Measurements from ENCODE around the gene EEFSEC. TPM values are rescaled to one million over a fixed set of nuclear protein-coding genes. Genes with fewer than 3 reads are reported as not detected.

EEFSEC gene
- total RNA-seq, 1 donor from 2014 or later = 0.92 TPM

DNA sequence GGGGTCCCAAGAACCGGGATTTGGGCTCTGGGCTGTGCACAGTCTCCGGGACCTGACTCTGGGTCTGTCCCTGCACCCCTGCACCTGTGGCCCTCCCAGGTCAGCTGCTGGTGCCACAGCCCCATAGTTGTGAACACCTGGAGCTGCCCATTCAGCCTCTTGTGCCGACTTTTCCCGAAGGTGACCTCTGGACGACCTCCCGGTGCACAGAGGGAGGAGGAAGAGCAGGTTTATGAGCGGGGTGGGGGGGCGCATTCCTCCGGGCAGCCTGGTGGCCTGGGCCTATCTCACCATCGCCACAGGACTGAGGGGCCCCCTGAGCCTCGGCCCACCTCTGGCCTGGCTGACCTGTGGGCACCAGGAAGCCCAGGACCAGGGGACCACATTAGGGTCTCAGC, 268.2 kb downstream of the EEFSEC start:
- Mint-ChIP-seq H3K4me3 (no peak overlapping the region), H3K27me3 (ENCODE audit: insufficient read depth, low read depth) (peaks cover 6% of the 10 kb centered on the region), H3K9me3 (no peaks in the 10 kb centered on the region), H3K36me3 (peaks cover 4% of the 10 kb centered on the region), H3K4me1 (peaks cover 3% of the 10 kb centered on the region), H3K27ac (no peak overlapping the region)
- no peak overlapping the region for H3K4me3 ChIP-seq
- no peak for DNase-seq (ENCODE audit: low spot score)
- no peak overlapping the region for H3K27ac ChIP-seq
- H3K79me2 ChIP-seq (ENCODE audit: low read depth) = no peaks in the 10 kb centered on the region
- no peaks in the 10 kb centered on the region for H3K9me3 ChIP-seq (ENCODE audit: low read depth)
- no peak overlapping the region for H2AFZ ChIP-seq (replicated peaks)
- peaks cover 22% of the 10 kb centered on the region for H3K27me3 ChIP-seq
- H4K20me1 ChIP-seq (ENCODE audit: low read depth) = no peaks in the 10 kb centered on the region
- H3F3A ChIP-seq (ENCODE audit: low read depth) = no peaks in the 10 kb centered on the region
- H3K9ac ChIP-seq = no peak overlapping the region
- no peaks in the 10 kb centered on the region for H3K36me3 ChIP-seq
- H3K4me1 ChIP-seq = no peaks in the 10 kb centered on the region
- TF ChIP-seq, protein P1, sequence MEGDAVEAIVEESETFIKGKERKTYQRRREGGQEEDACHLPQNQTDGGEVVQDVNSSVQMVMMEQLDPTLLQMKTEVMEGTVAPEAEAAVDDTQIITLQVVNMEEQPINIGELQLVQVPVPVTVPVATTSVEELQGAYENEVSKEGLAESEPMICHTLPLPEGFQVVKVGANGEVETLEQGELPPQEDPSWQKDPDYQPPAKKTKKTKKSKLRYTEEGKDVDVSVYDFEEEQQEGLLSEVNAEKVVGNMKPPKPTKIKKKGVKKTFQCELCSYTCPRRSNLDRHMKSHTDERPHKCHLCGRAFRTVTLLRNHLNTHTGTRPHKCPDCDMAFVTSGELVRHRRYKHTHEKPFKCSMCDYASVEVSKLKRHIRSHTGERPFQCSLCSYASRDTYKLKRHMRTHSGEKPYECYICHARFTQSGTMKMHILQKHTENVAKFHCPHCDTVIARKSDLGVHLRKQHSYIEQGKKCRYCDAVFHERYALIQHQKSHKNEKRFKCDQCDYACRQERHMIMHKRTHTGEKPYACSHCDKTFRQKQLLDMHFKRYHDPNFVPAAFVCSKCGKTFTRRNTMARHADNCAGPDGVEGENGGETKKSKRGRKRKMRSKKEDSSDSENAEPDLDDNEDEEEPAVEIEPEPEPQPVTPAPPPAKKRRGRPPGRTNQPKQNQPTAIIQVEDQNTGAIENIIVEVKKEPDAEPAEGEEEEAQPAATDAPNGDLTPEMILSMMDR (IDR thresholded peaks at IDR 0.05) = no peak
- TF ChIP-seq EZH2phosphoT487 (IDR thresholded peaks at IDR 0.05) = no peak
- H3K4me2 ChIP-seq = no peak overlapping the region

DNA sequence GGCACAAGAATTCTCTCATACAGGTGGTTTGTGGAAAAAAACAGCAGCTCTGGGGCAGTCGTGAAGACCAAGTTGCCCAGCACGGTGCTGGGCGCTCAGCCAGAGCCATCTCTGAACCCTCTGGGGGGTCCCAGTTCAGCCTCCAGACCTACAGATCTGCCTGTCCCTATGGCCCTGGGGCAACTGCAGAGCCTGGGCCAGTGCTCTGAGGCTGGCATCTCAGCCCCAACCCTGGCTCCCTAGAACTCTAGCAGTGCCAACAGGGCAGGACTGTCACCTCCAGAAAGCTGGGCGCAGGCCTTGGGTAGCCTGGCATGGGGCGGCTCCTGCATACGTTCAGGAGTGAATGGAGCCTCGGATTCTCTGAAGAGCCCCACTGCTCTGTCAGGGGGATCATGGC, 268.7 kb downstream of the EEFSEC start:
- Histone ChIP-seq H3K4me1 (peaks cover 3% of the 10 kb centered on the region), H3K4me3 (no peak overlapping the region), H3K36me3 (no peaks in the 10 kb centered on the region), H2AFZ (replicated peaks) (no peak overlapping the region), H3K4me2 (no peak overlapping the region), H3K9me3 (ENCODE audit: low read depth) (no peaks in the 10 kb centered on the region), H4K20me1 (ENCODE audit: low read depth) (peaks cover 3% of the 10 kb centered on the region), H3K27ac (no peak overlapping the region), H3K79me2 (ENCODE audit: low read depth) (no peaks in the 10 kb centered on the region), H3F3A (ENCODE audit: low read depth) (peaks cover 2% of the 10 kb centered on the region), H3K9ac (no peak overlapping the region), H3K27me3 (peaks cover 27% of the 10 kb centered on the region)
- no peaks in the 10 kb centered on the region for H3K9me3 Mint-ChIP-seq
- no peak overlapping the region for H3K27ac Mint-ChIP-seq
- H3K36me3 Mint-ChIP-seq = peaks cover 4% of the 10 kb centered on the region
- no peak for TF ChIP-seq EZH2phosphoT487 (IDR thresholded peaks at IDR 0.05)
- no peak for TF ChIP-seq EZH2 (IDR thresholded peaks at IDR 0.05)
- H3K27me3 Mint-ChIP-seq (ENCODE audit: insufficient read depth, low read depth) = peaks cover 7% of the 10 kb centered on the region
- no peak for DNase-seq (ENCODE audit: low spot score)
- H3K4me1 Mint-ChIP-seq = peaks cover 4% of the 10 kb centered on the region
- no peak overlapping the region for H3K4me3 Mint-ChIP-seq

- Histone ChIP-seq H3K79me2 (ENCODE audit: low read depth) (no peaks in the 10 kb centered on the region), H2AFZ (replicated peaks) (no peak overlapping the region), H3K4me3 (no peak overlapping the region), H3K4me2 (no peak overlapping the region), H4K20me1 (ENCODE audit: low read depth) (peaks cover 13% of the 10 kb centered on the region), H3K9ac (no peak overlapping the region), H3K36me3 (no peaks in the 10 kb centered on the region), H3K9me3 (ENCODE audit: low read depth) (no peaks in the 10 kb centered on the region), H3K27me3 (peaks cover 37% of the 10 kb centered on the region), H3K4me1 (peaks cover 3% of the 10 kb centered on the region), H3K27ac (no peak overlapping the region), H3F3A (ENCODE audit: low read depth) (peaks cover 9% of the 10 kb centered on the region)
- no peaks in the 10 kb centered on the region for H3K9me3 Mint-ChIP-seq
- H3K36me3 Mint-ChIP-seq = peaks cover 4% of the 10 kb centered on the region
- H3K4me3 Mint-ChIP-seq = no peak overlapping the region
- H3K4me1 Mint-ChIP-seq = peaks cover 11% of the 10 kb centered on the region
- DNase-seq (ENCODE audit: low spot score) = no peak
- H3K27ac Mint-ChIP-seq = no peak overlapping the region
- H3K27me3 Mint-ChIP-seq (ENCODE audit: insufficient read depth, low read depth) = peaks cover 9% of the 10 kb centered on the region
- TF ChIP-seq, protein P1 (IDR thresholded peaks at IDR 0.05) = no peak
- TF ChIP-seq EZH2phosphoT487 (IDR thresholded peaks at IDR 0.05) = no peak
- TF ChIP-seq EZH2 (IDR thresholded peaks at IDR 0.05) = no peak
Observed at GRCh38 chr3:128422762-128423524, 269.7 kb downstream of the EEFSEC start.

DNA sequence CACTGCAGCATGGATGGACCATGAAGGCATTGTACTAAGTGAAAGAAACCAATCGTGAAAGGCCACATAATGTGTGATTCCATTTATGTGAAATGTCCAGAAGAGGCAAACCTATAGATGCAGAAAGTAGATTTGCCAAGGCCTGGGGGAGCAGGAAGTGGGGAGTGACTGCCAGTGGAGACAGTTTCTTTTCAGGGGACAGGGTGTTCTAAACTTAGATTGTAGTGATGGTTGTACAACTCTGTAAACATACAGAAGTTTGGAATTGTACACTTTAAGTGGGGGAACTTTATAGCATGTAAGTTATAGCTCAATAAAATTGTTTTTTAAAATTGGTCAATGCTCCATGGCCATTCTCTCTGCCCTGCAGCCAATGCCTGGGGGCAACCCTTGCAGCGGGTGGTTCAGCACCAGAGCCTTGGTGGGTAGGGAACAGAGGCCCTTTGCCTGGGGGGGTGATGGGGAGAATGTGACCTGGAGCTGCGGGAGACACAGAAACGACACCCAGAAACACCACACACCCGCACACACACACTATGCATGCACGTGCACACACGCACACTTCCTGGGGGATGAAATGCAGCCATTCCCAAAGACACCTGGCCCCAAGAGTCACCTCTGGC, 270.4 kb downstream of the EEFSEC start:
- Mint-ChIP-seq H3K4me3 (peak overlapping the region; percentile 0), H3K9me3 (no peaks in the 10 kb centered on the region)
- TF ChIP-seq, protein P1 (IDR thresholded peaks at IDR 0.05) = no peak
- TF ChIP-seq EZH2 (IDR thresholded peaks at IDR 0.05) = no peak
- no peak for TF ChIP-seq EZH2phosphoT487 (IDR thresholded peaks at IDR 0.05)

More for the DNA sequence above, 270.4 kb downstream of the EEFSEC start:
- H3K9ac ChIP-seq = no peak overlapping the region
- no peak for DNase-seq (ENCODE audit: low spot score)
- peaks cover 44% of the 10 kb centered on the region for H3K27me3 ChIP-seq
- peaks cover 9% of the 10 kb centered on the region for H3K27me3 Mint-ChIP-seq (ENCODE audit: insufficient read depth, low read depth)
- no peak overlapping the region for H3K27ac Mint-ChIP-seq
- H3K79me2 ChIP-seq (ENCODE audit: low read depth) = no peaks in the 10 kb centered on the region
- H3F3A ChIP-seq (ENCODE audit: low read depth) = peaks cover 9% of the 10 kb centered on the region
- peaks cover 3% of the 10 kb centered on the region for H3K4me1 ChIP-seq
- no peak overlapping the region for H3K4me2 ChIP-seq
- no peaks in the 10 kb centered on the region for H3K36me3 ChIP-seq
- no peak overlapping the region for H3K27ac ChIP-seq
- H4K20me1 ChIP-seq (ENCODE audit: low read depth) = peaks cover 14% of the 10 kb centered on the region
- H3K9me3 ChIP-seq (ENCODE audit: low read depth) = no peaks in the 10 kb centered on the region
- H3K4me1 Mint-ChIP-seq = peaks cover 17% of the 10 kb centered on the region
- no peak overlapping the region for H2AFZ ChIP-seq (replicated peaks)
- no peak overlapping the region for H3K4me3 ChIP-seq
- peaks cover 4% of the 10 kb centered on the region for H3K36me3 Mint-ChIP-seq
